ENCODE measurements around the gene C22orf23.

- TF ChIP-seq BACH1 (IDR thresholded peaks at IDR 0.05; ENCODE audit: borderline replicate concordance) (no peak), ATF2 (IDR thresholded peaks at IDR 0.05; ENCODE audit: low read length) (no peak), SMC3 (IDR thresholded peaks at IDR 0.05; ENCODE audit: borderline replicate concordance, low read length) (no peak), CTCF (IDR thresholded peaks at IDR 0.05 in 2 of 3, conservative IDR thresholded peaks at IDR 0.05 in 1 of 3; ENCODE audit: control insufficient read depth in 2 of 3, extremely low read depth in 1 of 3, insufficient read depth in 1 of 3, low read depth in 3 of 3, low read length in 3 of 3) (no peak), SUZ12 (IDR thresholded peaks at IDR 0.05; ENCODE audit: unreplicated experiment) (no peak), SRF (IDR thresholded peaks at IDR 0.05; ENCODE audit: low read depth in 2 of 2, low read length in 2 of 2) (no peak), MTA3 (IDR thresholded peaks at IDR 0.05; ENCODE audit: borderline replicate concordance, low read length) (no peak), NRF1 (conservative IDR thresholded peaks at IDR 0.05; ENCODE audit: low read depth, low read length) (no peak), EED (IDR thresholded peaks at IDR 0.05; ENCODE audit: low read depth) (no peak), EZH2 (IDR thresholded peaks at IDR 0.05; ENCODE audit: borderline replicate concordance, control insufficient read depth, low read depth, low read length) (no peak), STAT3 (IDR thresholded peaks at IDR 0.05; ENCODE audit: low read depth, low read length) (no peak), IRF3 (IDR thresholded peaks at IDR 0.05) (no peak), USF2 (IDR thresholded peaks at IDR 0.05; ENCODE audit: borderline replicate concordance, low read depth, low read length) (no peak)
Observed at GRCh38 chr22:37925330-37925729, 28.1 kb downstream of the C22orf23 start.

All from GM12878 (cell line).